NCI-H146 treated with DMSO at 0.1 percent for 48 hours (cell line): Measurements from ENCODE around the gene STXBP5L.
"Not testable (repeated sequence)": the region's sequence is repeated elsewhere in the genome, so short reads cannot be mapped to it uniquely, and the experiment has no call there.

Source experiments
- DNase-seq: peaks from one replicate; lab custom pipeline; 2025; ENCODE audit not compliant: unreplicated experiment; lab: John Stamatoyannopoulos, UW

The STXBP5L gene

GRCh38 chr3:121018917-121019321, 110.9 kb downstream of the STXBP5L start:
- DNase-seq = no peak

GRCh38 chr3:121063628-121064027, 155.6 kb downstream of the STXBP5L start:
- no peak for DNase-seq

GRCh38 chr3:121064121-121064520, 156.1 kb downstream of the STXBP5L start:
- no peak for DNase-seq

- DNase-seq = no peak
Observed at GRCh38 chr3:121072133-121072532, 164.1 kb downstream of the STXBP5L start.

- DNase-seq = no peak
Observed at GRCh38 chr3:121073011-121073410, 165.0 kb downstream of the STXBP5L start.

- no peak for DNase-seq
Observed at GRCh38 chr3:121075191-121075590, 167.2 kb downstream of the STXBP5L start.

GRCh38 chr3:121078378-121079101, 170.5 kb downstream of the STXBP5L start:
- not testable (repeated sequence) for DNase-seq

- DNase-seq = no peak
Observed at GRCh38 chr3:121096953-121097352, 188.9 kb downstream of the STXBP5L start.

- DNase-seq = not testable (repeated sequence)
Observed at GRCh38 chr3:121111086-121111485, 203.1 kb downstream of the STXBP5L start.

GRCh38 chr3:121111914-121112612, 204.1 kb downstream of the STXBP5L start:
- no peak for DNase-seq

- no peak for DNase-seq
Observed at GRCh38 chr3:121126033-121126706, 218.2 kb downstream of the STXBP5L start.

GRCh38 chr3:121126707-121127035, 218.7 kb downstream of the STXBP5L start:
- DNase-seq = no peak

GRCh38 chr3:121152573-121152972, 244.6 kb downstream of the STXBP5L start:
- DNase-seq = no peak

- no peak for DNase-seq
Observed at GRCh38 chr3:121153851-121154250, 245.8 kb downstream of the STXBP5L start.

GRCh38 chr3:121155028-121155427, 247.0 kb downstream of the STXBP5L start:
- DNase-seq = no peak

- DNase-seq = no peak
Observed at GRCh38 chr3:121165397-121165837, 257.4 kb downstream of the STXBP5L start.

GRCh38 chr3:121167374-121168139, 259.6 kb downstream of the STXBP5L start:
- no peak for DNase-seq

- no peak for DNase-seq
Observed at GRCh38 chr3:121175083-121175482, 267.1 kb downstream of the STXBP5L start.

GRCh38 chr3:121190626-121191025, 282.6 kb downstream of the STXBP5L start:
- DNase-seq = not testable (repeated sequence)

GRCh38 chr3:121202573-121202972, 294.6 kb downstream of the STXBP5L start:
- DNase-seq = no peak

GRCh38 chr3:121223116-121223515, 315.1 kb downstream of the STXBP5L start:
- no peak for DNase-seq
